IPS-18c (cell line): ENCODE results near the gene FUT4.

ENCODE experiments used
- H3K4me3 ChIP-seq: 2 replicates; pipeline ENCODE4 v1.7.0; 2013; ENCODE audit warnings: low read depth, mild to moderate bottlenecking, low read length, moderate library complexity; ENCODE audit not compliant: insufficient read depth
- H3K9me3 ChIP-seq: one replicate; pipeline ENCODE4 v1.6.1; 2013; ENCODE audit warnings: mild to moderate bottlenecking, low read length, moderate library complexity; ENCODE audit not compliant: control insufficient read depth, insufficient read depth

Gene FUT4

DNA sequence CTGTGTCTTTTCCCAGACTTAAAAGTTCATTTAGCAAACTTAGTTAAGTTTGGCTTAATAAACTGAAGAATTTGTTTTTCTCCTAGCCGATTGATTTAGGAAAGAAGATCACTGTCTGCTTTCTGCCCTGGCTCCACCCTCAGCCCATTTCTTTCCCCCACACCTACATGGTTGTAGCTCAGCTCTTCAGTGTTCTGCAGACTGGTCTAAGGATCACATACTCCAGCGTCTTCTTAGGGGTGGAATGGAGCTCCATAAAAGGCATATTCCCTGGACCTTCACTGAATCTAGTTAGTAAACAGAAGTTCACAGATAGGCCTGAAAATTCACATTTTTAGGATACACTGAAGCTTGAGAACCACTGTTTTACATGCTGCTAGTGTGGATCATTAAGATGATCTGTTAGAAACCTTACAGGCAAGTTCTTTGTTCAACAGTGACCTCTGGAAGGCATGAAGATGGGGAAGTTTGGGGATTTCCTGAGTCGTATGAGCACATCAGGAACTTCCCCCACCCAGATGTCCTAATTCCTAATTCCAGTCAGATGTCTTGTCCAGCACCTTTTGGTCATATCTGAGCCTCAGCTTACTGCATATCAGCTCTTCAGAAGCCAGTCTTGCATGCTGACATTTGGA, 40.3 kb downstream of the FUT4 start:
- no peak overlapping the region for H3K4me3 ChIP-seq
- no peaks in the 10 kb centered on the region for H3K9me3 ChIP-seq

DNA sequence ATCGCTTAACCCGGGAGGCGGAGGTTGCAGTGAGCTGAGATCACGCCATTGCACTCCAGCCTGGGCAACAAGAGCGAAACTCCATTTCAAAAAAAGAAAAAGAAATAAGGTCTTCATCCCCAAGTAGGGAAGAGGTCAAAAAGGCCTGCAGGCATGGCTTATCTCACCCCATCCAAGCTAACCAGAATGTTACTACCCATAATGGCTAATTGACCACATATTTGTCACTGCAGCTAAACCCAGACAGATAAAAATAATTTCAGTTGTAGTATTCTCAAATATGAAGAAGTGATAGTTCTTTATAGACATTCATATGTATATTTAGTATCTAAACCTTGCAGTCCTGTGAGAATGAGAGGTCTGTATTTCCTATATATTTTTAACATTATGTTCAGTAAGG, 41.3 kb downstream of the FUT4 start:
- no peaks in the 10 kb centered on the region for H3K9me3 ChIP-seq
- H3K4me3 ChIP-seq: no peak overlapping the region

GRCh38 chr11:94585399-94585798, 41.7 kb downstream of the FUT4 start:
- no peaks in the 10 kb centered on the region for H3K9me3 ChIP-seq
- no peak overlapping the region for H3K4me3 ChIP-seq

GRCh38 chr11:94586546-94586945, 42.8 kb downstream of the FUT4 start:
- H3K9me3 ChIP-seq: no peaks in the 10 kb centered on the region
- no peak overlapping the region for H3K4me3 ChIP-seq

DNA sequence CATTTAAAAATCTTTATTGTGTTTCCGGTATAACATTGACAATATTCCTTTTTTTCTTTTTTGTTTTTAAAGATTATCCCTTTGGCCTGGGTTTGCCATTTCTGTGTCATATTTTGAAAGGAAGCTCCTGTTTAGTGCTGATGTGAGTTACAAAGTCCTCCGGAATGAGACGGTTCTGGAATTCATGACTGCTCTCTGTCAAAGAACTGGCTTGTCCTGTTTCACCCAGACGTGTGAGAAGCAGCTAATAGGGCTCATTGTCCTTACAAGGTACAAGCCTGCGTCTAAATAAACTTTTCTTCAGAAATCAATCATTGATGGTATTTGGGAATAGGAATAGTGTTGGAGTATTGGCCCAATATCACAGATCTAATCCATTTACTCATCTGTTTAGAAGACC, 43.3 kb downstream of the FUT4 start:
- no peaks in the 10 kb centered on the region for H3K9me3 ChIP-seq

DNA sequence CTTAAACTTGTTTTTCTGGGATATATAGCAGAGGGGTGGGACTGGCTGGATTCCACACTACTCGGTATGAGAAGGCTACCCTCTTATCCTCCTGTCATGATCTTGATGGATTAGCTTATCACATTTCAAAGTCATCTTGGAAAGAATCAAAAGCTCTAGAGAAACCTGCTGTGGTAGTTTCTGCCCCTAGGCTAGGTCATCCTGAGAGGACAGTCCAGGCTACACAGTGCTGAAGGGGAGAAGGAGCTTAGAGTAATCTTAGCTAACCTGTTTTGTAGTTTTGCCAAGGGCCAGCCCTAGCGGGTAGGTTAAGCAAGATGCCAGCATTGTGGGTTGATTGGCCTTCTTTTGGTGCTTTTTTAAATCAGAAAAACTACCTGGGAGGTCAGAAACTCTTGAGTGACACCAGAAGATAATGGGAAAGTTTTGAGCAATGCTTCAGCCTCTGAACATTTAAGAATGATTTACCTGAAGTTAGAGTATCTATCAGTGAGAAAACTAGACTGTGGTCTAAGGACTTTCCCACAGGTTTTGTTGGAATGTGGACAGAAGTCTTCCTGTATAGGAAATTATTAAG, 44.7 kb downstream of the FUT4 start:
- no peak overlapping the region for H3K4me3 ChIP-seq

More for the DNA sequence above, 43.3 kb downstream of the FUT4 start:
- no peak overlapping the region for H3K4me3 ChIP-seq

DNA sequence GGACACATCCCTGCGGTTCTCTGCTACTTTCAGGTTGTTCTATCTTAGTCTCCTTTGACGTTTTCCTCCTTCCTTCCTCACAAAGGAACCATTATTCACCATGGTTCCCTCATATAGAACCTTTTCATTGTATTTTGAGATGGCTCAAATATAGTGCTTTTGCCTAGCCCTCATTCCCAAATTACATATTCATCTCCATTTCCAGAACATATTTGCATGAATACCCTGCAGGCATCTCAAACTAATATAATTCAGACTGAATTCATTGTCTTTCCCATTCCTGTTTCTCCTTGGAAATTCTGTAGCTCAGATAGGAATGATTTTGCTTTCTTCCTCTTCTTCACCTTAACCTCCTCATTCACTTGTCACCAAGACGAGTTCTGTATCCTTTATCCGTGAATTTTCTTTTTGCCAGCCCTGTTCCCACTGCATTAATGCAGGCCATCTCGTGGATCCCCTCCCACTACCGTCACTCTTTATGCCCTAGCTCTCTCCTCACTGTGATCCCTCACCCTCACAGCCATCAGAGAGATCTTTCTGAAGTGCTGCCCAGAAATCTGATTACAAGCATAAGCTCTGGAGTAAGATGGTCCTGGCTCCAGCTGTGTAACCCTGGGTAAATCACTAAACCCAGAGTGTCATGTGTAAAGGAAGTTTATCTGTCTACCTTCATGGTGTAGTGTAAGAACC, 46.8 kb downstream of the FUT4 start:
- H3K9me3 ChIP-seq: no peaks in the 10 kb centered on the region
- H3K4me3 ChIP-seq: no peak overlapping the region

More for the DNA sequence above, 44.7 kb downstream of the FUT4 start:
- no peaks in the 10 kb centered on the region for H3K9me3 ChIP-seq

- no peaks in the 10 kb centered on the region for H3K9me3 ChIP-seq
- H3K4me3 ChIP-seq: no peak overlapping the region
Observed at GRCh38 chr11:94593030-94593429, 49.3 kb downstream of the FUT4 start.

DNA sequence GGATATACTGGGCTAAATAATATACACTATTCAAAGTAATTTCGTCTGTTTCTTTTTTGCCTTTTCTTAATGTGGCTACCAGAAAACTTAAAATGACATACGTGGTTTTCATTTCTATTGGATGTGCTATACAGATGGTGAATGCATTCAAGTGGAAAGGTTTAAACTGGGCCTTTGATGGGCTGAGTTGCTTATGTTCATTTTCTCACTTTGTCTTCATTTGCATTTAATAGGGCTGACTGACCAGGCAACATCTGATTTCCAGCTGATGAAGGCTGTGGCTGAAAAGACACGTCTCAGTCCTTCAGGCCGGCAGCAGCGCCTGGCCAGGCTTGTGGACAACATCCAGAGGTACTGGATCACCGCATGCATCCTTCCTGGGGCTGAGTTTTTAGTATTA, 51.4 kb downstream of the FUT4 start:
- no peaks in the 10 kb centered on the region for H3K9me3 ChIP-seq
- no peak overlapping the region for H3K4me3 ChIP-seq

DNA sequence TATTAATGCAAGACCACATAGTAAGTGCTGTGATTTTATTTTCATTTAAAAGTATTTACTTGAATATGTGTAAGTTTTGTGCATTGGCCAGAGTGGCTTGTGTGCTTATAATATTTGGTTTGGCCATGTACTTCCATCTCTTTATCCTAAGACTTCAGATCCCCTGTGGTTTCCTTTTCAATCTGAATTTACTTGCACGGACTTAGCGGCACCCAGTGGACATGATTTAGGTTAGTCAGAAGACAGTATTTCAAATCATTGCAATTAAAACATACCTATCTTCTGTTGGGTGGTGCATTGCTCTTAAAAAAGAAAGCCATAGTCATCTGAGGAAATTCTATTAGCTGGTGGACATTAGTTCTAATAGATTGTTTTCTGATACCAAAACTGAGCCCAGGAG, 54.2 kb downstream of the FUT4 start:
- Histone ChIP-seq H3K4me3 (no peak overlapping the region), H3K9me3 (no peaks in the 10 kb centered on the region)
